IMR-90 (cell line): ENCODE results near the gene METTL21C. TPM values are rescaled to one million over a fixed set of nuclear protein-coding genes. Genes with fewer than 3 reads are reported as not detected.

ENCODE experiments used
- ATAC-seq: fragments of 200-7000 bp; cut with Tn5 transposase; 2 replicates; pipeline ENCODE4 v1.9.1; 2020; ENCODE audit warnings: low read depth, mild to moderate bottlenecking, moderate library complexity
- BruUV-seq: library from RNA; stranded (reverse); fragments of 400-500 nt; replicated peaks from 2 replicates; lab custom pipeline; 2021; lab: Mats Ljungman, UMichigan
- CTCF ChIA-PET: fragments of 300-600 bp; formaldehyde crosslinking; extraction: SDS; loops from one replicate; lab custom pipeline; 2021; ENCODE audit warnings: antibody characterized with exemption; lab: Yijun Ruan, JAX
- POLR2A ChIA-PET: fragments of 300-600 bp; sonication (Branson Sonifier 250); formaldehyde crosslinking; loops from one replicate; lab custom pipeline; 2022; ENCODE audit warnings: antibody characterized with exemption; ENCODE audit not compliant: unreplicated experiment; lab: Charles Lee
- DNase-seq: peaks from one replicate; pipeline ENCODE4 v3.0.0; 2013
- H2AFZ ChIP-seq: replicated peaks from 2 replicates; pipeline ENCODE3; 2013; ENCODE audit warnings: low read length, mild to moderate bottlenecking; ENCODE audit not compliant: poor library complexity
- H2AK5ac ChIP-seq: 2 replicates; pipeline ENCODE4 v1.6.1; 2013; ENCODE audit warnings: low read depth, low read length, inconsistent platforms
- H2AK9ac ChIP-seq: replicated peaks from 2 replicates; pipeline ENCODE3; 2013; ENCODE audit warnings: mild to moderate bottlenecking, low read depth, low read length, moderate library complexity; ENCODE audit not compliant: poor library complexity
- H2BK120ac ChIP-seq: 2 replicates; pipeline ENCODE4 v1.6.1; 2013; ENCODE audit warnings: low read depth, low read length, inconsistent platforms
- H2BK15ac ChIP-seq: 3 replicates; pipeline ENCODE4 v1.6.1; 2013; ENCODE audit warnings: low read depth, low read length, inconsistent platforms
- H2BK20ac ChIP-seq: 2 replicates; pipeline ENCODE4 v1.6.1; 2013; ENCODE audit warnings: low read depth, mild to moderate bottlenecking, inconsistent platforms, low read length, moderate library complexity
- H2BK5ac ChIP-seq: 2 replicates; pipeline ENCODE4 v1.6.1; 2013; ENCODE audit warnings: mild to moderate bottlenecking, low read depth, low read length, inconsistent platforms; ENCODE audit not compliant: poor library complexity, severe bottlenecking
- H3K14ac ChIP-seq: replicated peaks from 2 replicates; pipeline ENCODE4 v1.6.1; 2013; ENCODE audit warnings: low read depth, low read length, inconsistent platforms
- H3K18ac ChIP-seq: 2 replicates; pipeline ENCODE4 v1.6.1; 2013; ENCODE audit warnings: low read depth, low read length, control low read depth
- H3K23ac ChIP-seq: 2 replicates; pipeline ENCODE4 v1.6.1; 2013; ENCODE audit warnings: low read depth, low read length, inconsistent platforms
- H3K27ac ChIP-seq: 2 replicates; pipeline ENCODE4 v1.5.1; 2013; ENCODE audit warnings: mild to moderate bottlenecking, control low read depth, low read length; ENCODE audit not compliant: insufficient read depth
- H3K27me3 ChIP-seq: 2 replicates; pipeline ENCODE4 v1.6.1; 2013; ENCODE audit warnings: low read length; ENCODE audit not compliant: control insufficient read depth, insufficient read depth
- H3K36me3 ChIP-seq: 2 replicates; pipeline ENCODE4 v1.6.1; 2013; ENCODE audit warnings: low read length, mixed read lengths; ENCODE audit not compliant: control insufficient read depth, insufficient read depth
- H3K4ac ChIP-seq: 2 replicates; pipeline ENCODE4 v1.6.1; 2013; ENCODE audit warnings: low read depth, low read length, inconsistent platforms
- H3K4me1 ChIP-seq: 2 replicates; pipeline ENCODE4 v1.6.1; 2013; ENCODE audit warnings: low read length, mixed read lengths; ENCODE audit not compliant: control insufficient read depth, insufficient read depth
- H3K4me2 ChIP-seq: 2 replicates; pipeline ENCODE4 v1.6.1; 2013; ENCODE audit warnings: low read depth, mild to moderate bottlenecking, control low read depth, low read length, moderate library complexity
- H3K4me3 ChIP-seq: 2 replicates; pipeline ENCODE4 v1.5.1; 2013; ENCODE audit warnings: low read depth, mild to moderate bottlenecking, control low read depth, low read length, moderate library complexity; ENCODE audit not compliant: insufficient read depth
- H3K56ac ChIP-seq: 2 replicates; pipeline ENCODE4 v1.6.1; 2013; ENCODE audit warnings: low read length, inconsistent platforms; ENCODE audit not compliant: insufficient read depth; ENCODE audit errors: extremely low read depth
- H3K79me1 ChIP-seq, 2 experiments: 2 replicates each; pipeline ENCODE4 v1.6.1; 2013; ENCODE audit warnings: low read length in 2 of 2, inconsistent platforms in 1 of 2, low read depth in 1 of 2
- H3K9ac ChIP-seq: 2 replicates; pipeline ENCODE4 v1.6.1; 2013; ENCODE audit warnings: low read depth, low read length, control low read depth
- H3K9me1 ChIP-seq: 2 replicates; pipeline ENCODE4 v1.6.1; 2013; ENCODE audit warnings: low read length, inconsistent platforms; ENCODE audit not compliant: insufficient read depth
- H3K9me3 ChIP-seq: 2 replicates; pipeline ENCODE4 v1.6.1; 2013; ENCODE audit warnings: low read length; ENCODE audit not compliant: control insufficient read depth, insufficient read depth
- H4K20me1 ChIP-seq: 2 replicates; pipeline ENCODE4 v1.6.1; 2013; ENCODE audit warnings: low read length, inconsistent platforms; ENCODE audit not compliant: insufficient read depth
- H4K5ac ChIP-seq: 2 replicates; pipeline ENCODE4 v1.6.1; 2013; ENCODE audit warnings: mild to moderate bottlenecking, low read depth, low read length, control low read depth
- H4K8ac ChIP-seq, 2 experiments: 2 replicates each; pipeline ENCODE4 v1.6.1; 2013; ENCODE audit warnings: low read depth in 2 of 2, low read length in 2 of 2, control low read depth in 1 of 2, inconsistent platforms in 1 of 2
- H4K91ac ChIP-seq: 2 replicates; pipeline ENCODE4 v1.6.1; 2013; ENCODE audit warnings: low read depth, low read length, inconsistent platforms; ENCODE audit not compliant: insufficient read depth
- BHLHE40 ChIP-seq: fragments of 150-350 bp; IDR thresholded peaks from 2 replicates; pipeline ENCODE4 v1.6.1; 2016; ENCODE audit warnings: mild to moderate bottlenecking, low read depth, low read length
- CEBPB ChIP-seq: IDR thresholded peaks from 2 replicates; pipeline ENCODE4 v1.6.1; 2012; ENCODE audit warnings: low read depth, low read length, improper control_type of control experiment
- CHD1 ChIP-seq: IDR thresholded peaks from 2 replicates; pipeline ENCODE4 v1.6.1; 2012; ENCODE audit warnings: low read depth, low read length, improper control_type of control experiment
- CTCF ChIP-seq: conservative IDR thresholded peaks from 2 replicates; pipeline ENCODE4 v1.5.1; 2012; ENCODE audit warnings: mild to moderate bottlenecking, low read depth, low read length, improper control_type of control experiment
- FOS ChIP-seq: fragments of 150-350 bp; IDR thresholded peaks from 2 replicates; pipeline ENCODE4 v1.6.1; 2016; ENCODE audit warnings: low read depth, low read length
- MAFK ChIP-seq: IDR thresholded peaks from 2 replicates; pipeline ENCODE4 v1.6.1; 2012; ENCODE audit warnings: low read depth, low read length, improper control_type of control experiment
- MAZ ChIP-seq: IDR thresholded peaks from 2 replicates; pipeline ENCODE4 v1.6.1; 2012; ENCODE audit warnings: low read depth, mild to moderate bottlenecking, low read length, improper control_type of control experiment, moderate library complexity, borderline replicate concordance
- MXI1 ChIP-seq: IDR thresholded peaks from 2 replicates; pipeline ENCODE4 v1.6.1; 2012; ENCODE audit warnings: low read depth, mild to moderate bottlenecking, low read length, moderate library complexity, borderline replicate concordance
- NFE2L2 ChIP-seq: fragments of 150-350 bp; IDR thresholded peaks from 2 replicates; pipeline ENCODE4 v1.6.1; 2016; ENCODE audit warnings: low read depth, mild to moderate bottlenecking, low read length
- RAD21 ChIP-seq: IDR thresholded peaks from 2 replicates; pipeline ENCODE4 v1.6.1; 2012; ENCODE audit warnings: low read length, improper control_type of control experiment
- RCOR1 ChIP-seq: IDR thresholded peaks from 2 replicates; pipeline ENCODE4 v1.6.1; 2012; ENCODE audit warnings: mild to moderate bottlenecking, low read length, improper control_type of control experiment; ENCODE audit not compliant: insufficient replicate concordance
- RFX5 ChIP-seq: IDR thresholded peaks from 2 replicates; pipeline ENCODE4 v1.8.0; 2012; ENCODE audit warnings: low read depth, mild to moderate bottlenecking, low read length, moderate library complexity
- SMC3 ChIP-seq: fragments of 150-350 bp; IDR thresholded peaks from 2 replicates; pipeline ENCODE4 v1.6.1; 2016; ENCODE audit warnings: low read depth, mild to moderate bottlenecking, antibody characterized with exemption, low read length, moderate library complexity
- WGBS, 2 experiments: methylation state at CpG; one replicate each; pipeline versions ENCODE4 v1.1.5 to v1.1.7; 2013; ENCODE audit warnings: missing lambda C conversion rate in 2 of 2; ENCODE audit not compliant: insufficient read length in 1 of 2; ENCODE audit errors: extremely low coverage in 2 of 2; 5-methylcytosine and 5-hydroxymethylcytosine counted together
- dilution Hi-C: fragments of 300-500 bp; cut with HindIII; formaldehyde crosslinking; loops from one replicate; pipeline ENCODE4 v1.14.3; 2018; ENCODE audit warnings: low sequenced_read_pairs; ENCODE audit not compliant: unreplicated experiment
- in situ Hi-C: fragments of 300-500 bp; cut with MboI; formaldehyde crosslinking; loops from 3 replicates; pipeline ENCODE4 v1.14.3; 2019; ENCODE audit warnings: low sequenced_read_pairs, inconsistent platforms, mixed read lengths
- intact Hi-C: fragments of 100-400 bp; cut with micrococcal nuclease; formaldehyde crosslinking; loops from 2 replicates; pipeline ENCODE4 v1.10.0; 2022
- polyA plus RNA-seq, 3 experiments: library from polyadenylated mRNA; depleted of rRNA; stranded (reverse); fragments of >200 nt; gene quantifications; 2 replicates each; pipeline ENCODE4 v1.2.3, GENCODE V29; 2012; ENCODE audit warnings: low replicate concordance in 1 of 3
- total RNA-seq: library from RNA; depleted of rRNA; stranded (reverse); fragments of >200 nt; gene quantifications from 2 replicates; pipeline ENCODE4 v1.2.3, GENCODE V29; 2012
- TF ChIP-seq, protein P1 (sequence below): fragments of 150-350 bp; IDR thresholded peaks from 2 replicates; pipeline ENCODE4 v1.6.1; 2017; ENCODE audit warnings: mild to moderate bottlenecking, antibody characterized with exemption, low read length, low read depth

METTL21C gene
- total and polyA plus RNA-seq, 2 of the 4 experiments (the other 2 are of a cell fraction): not detected

- no peak overlapping the region for H2BK5ac ChIP-seq
Observed at GRCh38 chr13:102648046-102648445, 46.8 kb downstream of the METTL21C start.

More at GRCh38 chr13:102648046-102648445, 46.8 kb downstream of the METTL21C start:
- intact Hi-C loops (no loop called here), in situ Hi-C loops (no loop called here), dilution Hi-C loops (no loop called here)
- H4K91ac ChIP-seq: no peak overlapping the region
- POLR2A ChIA-PET: no interaction called here
- no TSS peak for BruUV-seq
- no peak overlapping the region for H2AK5ac ChIP-seq
- TF ChIP-seq SMC3: no peak
- no peak for TF ChIP-seq CEBPB
- TF ChIP-seq BHLHE40: no peak
- TF ChIP-seq MXI1: no peak
- TF ChIP-seq CTCF: no peak
- TF ChIP-seq, protein P1, sequence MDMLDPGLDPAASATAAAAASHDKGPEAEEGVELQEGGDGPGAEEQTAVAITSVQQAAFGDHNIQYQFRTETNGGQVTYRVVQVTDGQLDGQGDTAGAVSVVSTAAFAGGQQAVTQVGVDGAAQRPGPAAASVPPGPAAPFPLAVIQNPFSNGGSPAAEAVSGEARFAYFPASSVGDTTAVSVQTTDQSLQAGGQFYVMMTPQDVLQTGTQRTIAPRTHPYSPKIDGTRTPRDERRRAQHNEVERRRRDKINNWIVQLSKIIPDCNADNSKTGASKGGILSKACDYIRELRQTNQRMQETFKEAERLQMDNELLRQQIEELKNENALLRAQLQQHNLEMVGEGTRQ: no peak
- no peak for TF ChIP-seq FOS
- TF ChIP-seq CHD1: no peak
- no peak for TF ChIP-seq RCOR1
- TF ChIP-seq RAD21: no peak
- TF ChIP-seq MAFK: no peak
- no peak for TF ChIP-seq MAZ
- TF ChIP-seq RFX5: no peak
- TF ChIP-seq NFE2L2: no peak
- no peak overlapping the region for H4K8ac ChIP-seq
- H2BK15ac ChIP-seq: no peak overlapping the region
- H2BK120ac ChIP-seq: no peak overlapping the region
- no peak overlapping the region for H3K23ac ChIP-seq
- H3K4me2 ChIP-seq: no peak overlapping the region
- peaks cover 5 to 6% of the 10 kb centered on the region in 2 experiments; a peak in 3 of 4 replicates for H3K79me1 ChIP-seq
- H3K9me1 ChIP-seq: 0 out of 2 replicates have a peak, but pooled peaks cover 3% of the 10 kb centered on the region
- DNase-seq: no peak
- no peak overlapping the region for H4K5ac ChIP-seq
- peaks cover 23% of the 10 kb centered on the region for H3K36me3 ChIP-seq
- no peak overlapping the region for H3K27ac ChIP-seq
- no peak overlapping the region for H3K56ac ChIP-seq
- peaks cover 5% of the 10 kb centered on the region for H3K4me1 ChIP-seq
- H3K27me3 ChIP-seq: no peaks in the 10 kb centered on the region
- H3K4ac ChIP-seq: no peak overlapping the region
- H4K20me1 ChIP-seq: no peaks in the 10 kb centered on the region; the same call in 1 of the 2 replicates
- no CpG with 5 or more reads among the region's 3 CpGs for WGBS, 2 experiments
- no peak overlapping the region for H2AFZ ChIP-seq
- H2BK20ac ChIP-seq: no peak overlapping the region
- no peak overlapping the region for H3K14ac ChIP-seq
- H3K18ac ChIP-seq: no peak overlapping the region
- CTCF ChIA-PET: interaction anchor here (0.7 kb wide), 1 partner anchor 22 kb away, joined by 3 read pairs; no protein-coding TSS in a partner anchor
- no peaks in the 10 kb centered on the region for H3K9me3 ChIP-seq
- no peak overlapping the region for H3K9ac ChIP-seq
- H2AK9ac ChIP-seq: no peak overlapping the region
- no peak for ATAC-seq
- no peak overlapping the region for H3K4me3 ChIP-seq
